ENCODE results near the gene KLHL12. TPM values are rescaled to one million over a fixed set of nuclear protein-coding genes. Genes with fewer than 3 reads are reported as not detected.

Gene KLHL12
- polyA plus RNA-seq, 1 donor (not counting 4 experiments of a cell fraction or from before 2014, with no cell fraction given) = 32.3 TPM

- dilution Hi-C loops (cut with MboI; ENCODE audit: extremely low pct_ligation_motif_present, low sequenced_read_pairs) = no loop called here
- no peak overlapping the region for H3K4me2 ChIP-seq (ENCODE audit: control insufficient read depth, extremely low read depth, insufficient read depth, low read depth, low read length)
- H3K36me3 ChIP-seq (ENCODE audit: control insufficient read depth in 2 of 2, extremely low read depth in 1 of 2, insufficient read depth in 2 of 2, low read length in 2 of 2) = peaks cover 12 to 13% of the 10 kb centered on the region in 2 experiments
- H4K20me1 ChIP-seq (ENCODE audit: control insufficient read depth, extremely low read depth, insufficient read depth, low read length) = no peaks in the 10 kb centered on the region
- no peak overlapping the region for H3K9ac ChIP-seq (ENCODE audit: control insufficient read depth, extremely low read depth, insufficient read depth, low read length)
- no peaks in the 10 kb centered on the region for H3K4me1 ChIP-seq (ENCODE audit: control insufficient read depth, extremely low read depth, insufficient read depth, low read length)
- H3K9me1 ChIP-seq (ENCODE audit: control insufficient read depth, extremely low read depth, insufficient read depth, low read length) = no peaks in the 10 kb centered on the region
- TF ChIP-seq EZH2 (IDR thresholded peaks at IDR 0.05; ENCODE audit: low read length) = no peak
- no peak for TF ChIP-seq CTCF (optimal IDR thresholded peaks at IDR 0.05 in 1 of 3, IDR thresholded peaks at IDR 0.05 in 1 of 3, conservative IDR thresholded peaks at IDR 0.05 in 1 of 3; ENCODE audit: extremely low read depth in 1 of 3, insufficient read depth in 2 of 3, low read length in 3 of 3)
- H3K4me3 ChIP-seq (ENCODE audit: control insufficient read depth in 2 of 3, extremely low read depth in 1 of 3, insufficient read depth in 2 of 3, low read depth in 1 of 3, low read length in 3 of 3) = no peak overlapping the region
- no peaks in the 10 kb centered on the region for H3K9me3 ChIP-seq (ENCODE audit: control insufficient read depth, low read depth, low read length)
- H2AFZ ChIP-seq (ENCODE audit: control insufficient read depth, low read length) = no peak overlapping the region
- DNase-seq (ENCODE audit: low read depth, low spot score) = no peak
- no peak for FAIRE-seq
- H3K79me2 ChIP-seq (ENCODE audit: control insufficient read depth, insufficient read depth, low read length) = peaks cover 20% of the 10 kb centered on the region
- no peaks in the 10 kb centered on the region for H3K27me3 ChIP-seq (ENCODE audit: control insufficient read depth, extremely low read depth, insufficient read depth, low read length)
- H3K27ac ChIP-seq (ENCODE audit: control insufficient read depth, insufficient read depth, low read length) = no peak overlapping the region
Observed at GRCh38 chr1:202880062-202880461, 47.0 kb downstream of the KLHL12 start.

GRCh38 chr1:202879128-202879527 is 47.9 kb downstream of the KLHL12 start:
- Histone ChIP-seq H3K4me3 (ENCODE audit: control insufficient read depth in 2 of 3, extremely low read depth in 1 of 3, insufficient read depth in 2 of 3, low read depth in 1 of 3, low read length in 3 of 3) (no peak overlapping the region), H3K27me3 (ENCODE audit: control insufficient read depth, extremely low read depth, insufficient read depth, low read length) (no peaks in the 10 kb centered on the region)
- dilution Hi-C loops (cut with MboI; ENCODE audit: extremely low pct_ligation_motif_present, low sequenced_read_pairs) = no loop called here

More at GRCh38 chr1:202879128-202879527, 47.9 kb downstream of the KLHL12 start:
- Histone ChIP-seq H3K4me1 (ENCODE audit: control insufficient read depth, extremely low read depth, insufficient read depth, low read length) (no peaks in the 10 kb centered on the region), H3K9me3 (ENCODE audit: control insufficient read depth, low read depth, low read length) (no peaks in the 10 kb centered on the region), H3K9me1 (ENCODE audit: control insufficient read depth, extremely low read depth, insufficient read depth, low read length) (no peaks in the 10 kb centered on the region), H3K9ac (ENCODE audit: control insufficient read depth, extremely low read depth, insufficient read depth, low read length) (no peak overlapping the region), H3K36me3 (ENCODE audit: control insufficient read depth in 2 of 2, extremely low read depth in 1 of 2, insufficient read depth in 2 of 2, low read length in 2 of 2) (peaks cover 10 to 12% of the 10 kb centered on the region in 2 experiments), H3K79me2 (ENCODE audit: control insufficient read depth, insufficient read depth, low read length) (peaks cover 15% of the 10 kb centered on the region), H3K27ac (ENCODE audit: control insufficient read depth, insufficient read depth, low read length) (no peak overlapping the region), H4K20me1 (ENCODE audit: control insufficient read depth, extremely low read depth, insufficient read depth, low read length) (no peaks in the 10 kb centered on the region), H3K4me2 (ENCODE audit: control insufficient read depth, extremely low read depth, insufficient read depth, low read depth, low read length) (no peak overlapping the region), H2AFZ (ENCODE audit: control insufficient read depth, low read length) (no peak overlapping the region)
- DNase-seq (ENCODE audit: low read depth, low spot score) (no peak), FAIRE-seq (no peak)
- TF ChIP-seq CTCF (optimal IDR thresholded peaks at IDR 0.05 in 1 of 3, IDR thresholded peaks at IDR 0.05 in 1 of 3, conservative IDR thresholded peaks at IDR 0.05 in 1 of 3; ENCODE audit: extremely low read depth in 1 of 3, insufficient read depth in 2 of 3, low read length in 3 of 3) (no peak), EZH2 (IDR thresholded peaks at IDR 0.05; ENCODE audit: low read length) (no peak)
